ENCODE measurements around the gene TMEM63C. TPM values are rescaled to one million over a fixed set of nuclear protein-coding genes. Genes with fewer than 3 reads are reported as not detected.

Gene TMEM63C
- polyA plus RNA-seq, 1 donor (not counting 4 experiments of a cell fraction or from before 2014, with no cell fraction given): 0.66 TPM

- Histone ChIP-seq H2AFZ (ENCODE audit: control insufficient read depth, low read length) (no peak overlapping the region), H3K9me3 (ENCODE audit: control insufficient read depth, low read depth, low read length) (no peaks in the 10 kb centered on the region), H3K79me2 (ENCODE audit: control insufficient read depth, insufficient read depth, low read length) (no peaks in the 10 kb centered on the region), H4K20me1 (ENCODE audit: control insufficient read depth, extremely low read depth, insufficient read depth, low read length) (no peaks in the 10 kb centered on the region), H3K9ac (ENCODE audit: control insufficient read depth, extremely low read depth, insufficient read depth, low read length) (no peak overlapping the region), H3K27me3 (ENCODE audit: control insufficient read depth, extremely low read depth, insufficient read depth, low read length) (no peaks in the 10 kb centered on the region), H3K4me2 (ENCODE audit: control insufficient read depth, extremely low read depth, insufficient read depth, low read depth, low read length) (no peak overlapping the region), H3K9me1 (ENCODE audit: control insufficient read depth, extremely low read depth, insufficient read depth, low read length) (no peaks in the 10 kb centered on the region), H3K4me1 (ENCODE audit: control insufficient read depth, extremely low read depth, insufficient read depth, low read length) (no peaks in the 10 kb centered on the region), H3K27ac (ENCODE audit: control insufficient read depth, insufficient read depth, low read length) (no peak overlapping the region), H3K4me3 (ENCODE audit: control insufficient read depth in 2 of 3, extremely low read depth in 1 of 3, insufficient read depth in 2 of 3, low read depth in 1 of 3, low read length in 3 of 3) (no peak overlapping the region), H3K36me3 (ENCODE audit: control insufficient read depth in 2 of 2, extremely low read depth in 1 of 2, insufficient read depth in 2 of 2, low read length in 2 of 2) (peaks cover 22 to 36% of the 10 kb centered on the region in 2 experiments)
- no peak for DNase-seq (ENCODE audit: low read depth, low spot score)
- TF ChIP-seq CTCF (optimal IDR thresholded peaks at IDR 0.05 in 1 of 3, IDR thresholded peaks at IDR 0.05 in 1 of 3, conservative IDR thresholded peaks at IDR 0.05 in 1 of 3; ENCODE audit: extremely low read depth in 1 of 3, insufficient read depth in 2 of 3, low read length in 3 of 3): no peak
- TF ChIP-seq EZH2 (IDR thresholded peaks at IDR 0.05; ENCODE audit: low read length): no peak
- FAIRE-seq: no peak
- dilution Hi-C loops (cut with MboI; ENCODE audit: extremely low pct_ligation_motif_present, low sequenced_read_pairs): no loop called here
Observed at GRCh38 chr14:77284066-77284465, 102.5 kb downstream of the TMEM63C start.

- dilution Hi-C loops (cut with MboI; ENCODE audit: extremely low pct_ligation_motif_present, low sequenced_read_pairs): no loop called here
- no peak overlapping the region for H3K4me2 ChIP-seq (ENCODE audit: control insufficient read depth, extremely low read depth, insufficient read depth, low read depth, low read length)
- DNase-seq (ENCODE audit: low read depth, low spot score): no peak
- no peak overlapping the region for H2AFZ ChIP-seq (ENCODE audit: control insufficient read depth, low read length)
- H3K9me1 ChIP-seq (ENCODE audit: control insufficient read depth, extremely low read depth, insufficient read depth, low read length): no peaks in the 10 kb centered on the region
- FAIRE-seq: no peak
- H3K9ac ChIP-seq (ENCODE audit: control insufficient read depth, extremely low read depth, insufficient read depth, low read length): no peak overlapping the region
- H3K36me3 ChIP-seq (ENCODE audit: control insufficient read depth in 2 of 2, extremely low read depth in 1 of 2, insufficient read depth in 2 of 2, low read length in 2 of 2): peaks cover 21 to 33% of the 10 kb centered on the region in 2 experiments
- H4K20me1 ChIP-seq (ENCODE audit: control insufficient read depth, extremely low read depth, insufficient read depth, low read length): no peaks in the 10 kb centered on the region
- H3K4me3 ChIP-seq (ENCODE audit: control insufficient read depth in 2 of 3, extremely low read depth in 1 of 3, insufficient read depth in 2 of 3, low read depth in 1 of 3, low read length in 3 of 3): no peak overlapping the region
- no peak overlapping the region for H3K27ac ChIP-seq (ENCODE audit: control insufficient read depth, insufficient read depth, low read length)
- H3K27me3 ChIP-seq (ENCODE audit: control insufficient read depth, extremely low read depth, insufficient read depth, low read length): no peaks in the 10 kb centered on the region
- no peaks in the 10 kb centered on the region for H3K9me3 ChIP-seq (ENCODE audit: control insufficient read depth, low read depth, low read length)
- H3K4me1 ChIP-seq (ENCODE audit: control insufficient read depth, extremely low read depth, insufficient read depth, low read length): no peaks in the 10 kb centered on the region
- TF ChIP-seq CTCF (optimal IDR thresholded peaks at IDR 0.05 in 1 of 3, IDR thresholded peaks at IDR 0.05 in 1 of 3, conservative IDR thresholded peaks at IDR 0.05 in 1 of 3; ENCODE audit: extremely low read depth in 1 of 3, insufficient read depth in 2 of 3, low read length in 3 of 3) (no peak), EZH2 (IDR thresholded peaks at IDR 0.05; ENCODE audit: low read length) (no peak)
- no peaks in the 10 kb centered on the region for H3K79me2 ChIP-seq (ENCODE audit: control insufficient read depth, insufficient read depth, low read length)
Observed at GRCh38 chr14:77284466-77284865, 102.9 kb downstream of the TMEM63C start.
